IMR-90 (cell line): ENCODE data around the gene ZNF639. TPM values are rescaled to one million over a fixed set of nuclear protein-coding genes. Genes with fewer than 3 reads are reported as not detected.

Experiments used
- ATAC-seq: fragments of 200-7000 bp; cut with Tn5 transposase; 2 replicates; pipeline ENCODE4 v1.9.1; 2020; ENCODE audit warnings: low read depth, mild to moderate bottlenecking, moderate library complexity
- BruUV-seq: library from RNA; stranded (reverse); fragments of 400-500 nt; replicated peaks from 2 replicates; lab custom pipeline; 2021; lab: Mats Ljungman, UMichigan
- CTCF ChIA-PET: fragments of 300-600 bp; formaldehyde crosslinking; extraction: SDS; loops from one replicate; lab custom pipeline; 2021; ENCODE audit warnings: antibody characterized with exemption; lab: Yijun Ruan, JAX
- POLR2A ChIA-PET: fragments of 300-600 bp; sonication (Branson Sonifier 250); formaldehyde crosslinking; loops from one replicate; lab custom pipeline; 2022; ENCODE audit warnings: antibody characterized with exemption; ENCODE audit not compliant: unreplicated experiment; lab: Charles Lee
- DNase-seq: peaks from one replicate; pipeline ENCODE4 v3.0.0; 2013
- H2AFZ ChIP-seq: replicated peaks from 2 replicates; pipeline ENCODE3; 2013; ENCODE audit warnings: low read length, mild to moderate bottlenecking; ENCODE audit not compliant: poor library complexity
- H2AK5ac ChIP-seq: 2 replicates; pipeline ENCODE4 v1.6.1; 2013; ENCODE audit warnings: low read depth, low read length, inconsistent platforms
- H2AK9ac ChIP-seq: replicated peaks from 2 replicates; pipeline ENCODE3; 2013; ENCODE audit warnings: mild to moderate bottlenecking, low read depth, low read length, moderate library complexity; ENCODE audit not compliant: poor library complexity
- H2BK120ac ChIP-seq: 2 replicates; pipeline ENCODE4 v1.6.1; 2013; ENCODE audit warnings: low read depth, low read length, inconsistent platforms
- H2BK15ac ChIP-seq: 3 replicates; pipeline ENCODE4 v1.6.1; 2013; ENCODE audit warnings: low read depth, low read length, inconsistent platforms
- H2BK20ac ChIP-seq: 2 replicates; pipeline ENCODE4 v1.6.1; 2013; ENCODE audit warnings: low read depth, mild to moderate bottlenecking, inconsistent platforms, low read length, moderate library complexity
- H2BK5ac ChIP-seq: 2 replicates; pipeline ENCODE4 v1.6.1; 2013; ENCODE audit warnings: mild to moderate bottlenecking, low read depth, low read length, inconsistent platforms; ENCODE audit not compliant: poor library complexity, severe bottlenecking
- H3K14ac ChIP-seq: replicated peaks from 2 replicates; pipeline ENCODE4 v1.6.1; 2013; ENCODE audit warnings: low read depth, low read length, inconsistent platforms
- H3K18ac ChIP-seq: 2 replicates; pipeline ENCODE4 v1.6.1; 2013; ENCODE audit warnings: low read depth, low read length, control low read depth
- H3K23ac ChIP-seq: 2 replicates; pipeline ENCODE4 v1.6.1; 2013; ENCODE audit warnings: low read depth, low read length, inconsistent platforms
- H3K27ac ChIP-seq: 2 replicates; pipeline ENCODE4 v1.5.1; 2013; ENCODE audit warnings: mild to moderate bottlenecking, control low read depth, low read length; ENCODE audit not compliant: insufficient read depth
- H3K27me3 ChIP-seq: 2 replicates; pipeline ENCODE4 v1.6.1; 2013; ENCODE audit warnings: low read length; ENCODE audit not compliant: control insufficient read depth, insufficient read depth
- H3K36me3 ChIP-seq: 2 replicates; pipeline ENCODE4 v1.6.1; 2013; ENCODE audit warnings: low read length, mixed read lengths; ENCODE audit not compliant: control insufficient read depth, insufficient read depth
- H3K4ac ChIP-seq: 2 replicates; pipeline ENCODE4 v1.6.1; 2013; ENCODE audit warnings: low read depth, low read length, inconsistent platforms
- H3K4me1 ChIP-seq: 2 replicates; pipeline ENCODE4 v1.6.1; 2013; ENCODE audit warnings: low read length, mixed read lengths; ENCODE audit not compliant: control insufficient read depth, insufficient read depth
- H3K4me2 ChIP-seq: 2 replicates; pipeline ENCODE4 v1.6.1; 2013; ENCODE audit warnings: low read depth, mild to moderate bottlenecking, control low read depth, low read length, moderate library complexity
- H3K4me3 ChIP-seq: 2 replicates; pipeline ENCODE4 v1.5.1; 2013; ENCODE audit warnings: low read depth, mild to moderate bottlenecking, control low read depth, low read length, moderate library complexity; ENCODE audit not compliant: insufficient read depth
- H3K56ac ChIP-seq: 2 replicates; pipeline ENCODE4 v1.6.1; 2013; ENCODE audit warnings: low read length, inconsistent platforms; ENCODE audit not compliant: insufficient read depth; ENCODE audit errors: extremely low read depth
- H3K79me1 ChIP-seq, 2 experiments: 2 replicates each; pipeline ENCODE4 v1.6.1; 2013; ENCODE audit warnings: low read length in 2 of 2, inconsistent platforms in 1 of 2, low read depth in 1 of 2
- H3K9ac ChIP-seq: 2 replicates; pipeline ENCODE4 v1.6.1; 2013; ENCODE audit warnings: low read depth, low read length, control low read depth
- H3K9me1 ChIP-seq: 2 replicates; pipeline ENCODE4 v1.6.1; 2013; ENCODE audit warnings: low read length, inconsistent platforms; ENCODE audit not compliant: insufficient read depth
- H3K9me3 ChIP-seq: 2 replicates; pipeline ENCODE4 v1.6.1; 2013; ENCODE audit warnings: low read length; ENCODE audit not compliant: control insufficient read depth, insufficient read depth
- H4K20me1 ChIP-seq: 2 replicates; pipeline ENCODE4 v1.6.1; 2013; ENCODE audit warnings: low read length, inconsistent platforms; ENCODE audit not compliant: insufficient read depth
- H4K5ac ChIP-seq: 2 replicates; pipeline ENCODE4 v1.6.1; 2013; ENCODE audit warnings: mild to moderate bottlenecking, low read depth, low read length, control low read depth
- H4K8ac ChIP-seq, 2 experiments: 2 replicates each; pipeline ENCODE4 v1.6.1; 2013; ENCODE audit warnings: low read depth in 2 of 2, low read length in 2 of 2, control low read depth in 1 of 2, inconsistent platforms in 1 of 2
- H4K91ac ChIP-seq: 2 replicates; pipeline ENCODE4 v1.6.1; 2013; ENCODE audit warnings: low read depth, low read length, inconsistent platforms; ENCODE audit not compliant: insufficient read depth
- BHLHE40 ChIP-seq: fragments of 150-350 bp; IDR thresholded peaks from 2 replicates; pipeline ENCODE4 v1.6.1; 2016; ENCODE audit warnings: mild to moderate bottlenecking, low read depth, low read length
- CEBPB ChIP-seq: IDR thresholded peaks from 2 replicates; pipeline ENCODE4 v1.6.1; 2012; ENCODE audit warnings: low read depth, low read length, improper control_type of control experiment
- CHD1 ChIP-seq: IDR thresholded peaks from 2 replicates; pipeline ENCODE4 v1.6.1; 2012; ENCODE audit warnings: low read depth, low read length, improper control_type of control experiment
- FOS ChIP-seq: fragments of 150-350 bp; IDR thresholded peaks from 2 replicates; pipeline ENCODE4 v1.6.1; 2016; ENCODE audit warnings: low read depth, low read length
- MAZ ChIP-seq: IDR thresholded peaks from 2 replicates; pipeline ENCODE4 v1.6.1; 2012; ENCODE audit warnings: low read depth, mild to moderate bottlenecking, low read length, improper control_type of control experiment, moderate library complexity, borderline replicate concordance
- MXI1 ChIP-seq: IDR thresholded peaks from 2 replicates; pipeline ENCODE4 v1.6.1; 2012; ENCODE audit warnings: low read depth, mild to moderate bottlenecking, low read length, moderate library complexity, borderline replicate concordance
- NFE2L2 ChIP-seq: fragments of 150-350 bp; IDR thresholded peaks from 2 replicates; pipeline ENCODE4 v1.6.1; 2016; ENCODE audit warnings: low read depth, mild to moderate bottlenecking, low read length
- POLR2A ChIP-seq: IDR thresholded peaks from 2 replicates; pipeline ENCODE4 v1.6.1; 2012; ENCODE audit warnings: mild to moderate bottlenecking, low read depth, low read length
- RAD21 ChIP-seq: IDR thresholded peaks from 2 replicates; pipeline ENCODE4 v1.6.1; 2012; ENCODE audit warnings: low read length, improper control_type of control experiment
- RCOR1 ChIP-seq: IDR thresholded peaks from 2 replicates; pipeline ENCODE4 v1.6.1; 2012; ENCODE audit warnings: mild to moderate bottlenecking, low read length, improper control_type of control experiment; ENCODE audit not compliant: insufficient replicate concordance
- RFX5 ChIP-seq: IDR thresholded peaks from 2 replicates; pipeline ENCODE4 v1.8.0; 2012; ENCODE audit warnings: low read depth, mild to moderate bottlenecking, low read length, moderate library complexity
- SMC3 ChIP-seq: fragments of 150-350 bp; IDR thresholded peaks from 2 replicates; pipeline ENCODE4 v1.6.1; 2016; ENCODE audit warnings: low read depth, mild to moderate bottlenecking, antibody characterized with exemption, low read length, moderate library complexity
- WGBS, 2 experiments: methylation state at CpG; one replicate each; pipeline versions ENCODE4 v1.1.5 to v1.1.7; 2013; ENCODE audit warnings: missing lambda C conversion rate in 2 of 2; ENCODE audit not compliant: insufficient read length in 1 of 2; ENCODE audit errors: extremely low coverage in 2 of 2; 5-methylcytosine and 5-hydroxymethylcytosine counted together
- dilution Hi-C: fragments of 300-500 bp; cut with HindIII; formaldehyde crosslinking; loops from one replicate; pipeline ENCODE4 v1.14.3; 2018; ENCODE audit warnings: low sequenced_read_pairs; ENCODE audit not compliant: unreplicated experiment
- in situ Hi-C: fragments of 300-500 bp; cut with MboI; formaldehyde crosslinking; loops from 3 replicates; pipeline ENCODE4 v1.14.3; 2019; ENCODE audit warnings: low sequenced_read_pairs, inconsistent platforms, mixed read lengths
- intact Hi-C: fragments of 100-400 bp; cut with micrococcal nuclease; formaldehyde crosslinking; loops from 2 replicates; pipeline ENCODE4 v1.10.0; 2022
- polyA plus RNA-seq, 3 experiments: library from polyadenylated mRNA; depleted of rRNA; stranded (reverse); fragments of >200 nt; gene quantifications; 2 replicates each; pipeline ENCODE4 v1.2.3, GENCODE V29; 2012; ENCODE audit warnings: low replicate concordance in 1 of 3
- total RNA-seq: library from RNA; depleted of rRNA; stranded (reverse); fragments of >200 nt; gene quantifications from 2 replicates; pipeline ENCODE4 v1.2.3, GENCODE V29; 2012
- TF ChIP-seq, protein P1 (sequence below): conservative IDR thresholded peaks from 2 replicates; pipeline ENCODE4 v1.5.1; 2012; ENCODE audit warnings: mild to moderate bottlenecking, low read depth, low read length, improper control_type of control experiment
- TF ChIP-seq, protein P2 (sequence below): fragments of 150-350 bp; IDR thresholded peaks from 2 replicates; pipeline ENCODE4 v1.6.1; 2017; ENCODE audit warnings: mild to moderate bottlenecking, antibody characterized with exemption, low read length, low read depth
- TF ChIP-seq, protein P3 (sequence below): fragments of 150-350 bp; IDR thresholded peaks from 2 replicates; pipeline ENCODE4 v1.6.1; 2016; ENCODE audit warnings: low read depth, mild to moderate bottlenecking, low read length, moderate library complexity, borderline replicate concordance

ZNF639 gene
- total and polyA plus RNA-seq, 2 of the 4 experiments (the other 2 are of a cell fraction), result 15.9 to 50.5 TPM

DNA sequence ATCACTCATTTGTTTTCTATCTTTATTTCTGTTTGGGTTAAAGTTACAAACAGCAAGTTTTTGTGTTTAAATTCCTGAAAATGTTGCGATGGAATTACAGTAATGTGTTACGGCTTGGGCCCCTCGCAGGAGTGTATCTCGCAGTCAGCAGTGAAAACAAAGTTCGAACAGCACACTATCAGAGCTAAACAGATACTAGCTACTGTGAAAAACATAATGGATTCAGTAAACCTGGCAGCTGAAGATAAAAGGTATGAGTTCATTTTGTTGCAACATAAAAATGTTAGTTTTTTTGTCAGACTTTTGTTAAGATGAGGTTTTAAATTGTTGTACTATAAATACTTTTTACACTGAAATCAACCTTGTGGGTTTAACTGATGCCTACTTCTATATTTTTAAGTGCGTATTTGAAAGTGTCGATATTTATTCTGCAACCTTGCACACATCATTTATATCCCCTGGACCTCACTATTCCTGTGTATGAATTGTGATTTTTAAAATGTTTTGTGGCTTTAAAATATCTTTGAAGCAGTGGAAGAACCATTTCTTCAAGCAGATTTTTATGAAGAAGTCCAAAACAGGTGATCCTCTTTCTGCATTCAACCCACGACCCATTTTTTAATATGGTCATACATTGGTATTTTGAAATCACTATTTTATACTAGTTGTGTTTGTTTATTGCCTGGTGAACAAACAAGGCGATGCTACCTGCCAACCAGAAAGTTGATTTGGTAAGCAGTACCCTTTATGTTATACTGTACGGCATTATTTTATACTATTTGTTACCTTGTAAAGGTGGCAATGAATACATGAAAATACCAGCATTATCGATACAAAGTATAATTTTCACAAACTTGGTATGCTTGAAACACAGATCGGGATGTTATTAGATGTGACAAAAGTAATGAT is 52.5 kb downstream of the ZNF639 start:
- no peak overlapping the region for H3K56ac ChIP-seq
- no peaks in the 10 kb centered on the region for H3K9me1 ChIP-seq
- H3K79me1 ChIP-seq, result no peaks in the 10 kb centered on the region
- H2AFZ ChIP-seq, result no peak overlapping the region
- H2BK5ac ChIP-seq, result no peak overlapping the region
- H4K91ac ChIP-seq, result no peak overlapping the region
- H3K18ac ChIP-seq, result no peak overlapping the region
- H2BK120ac ChIP-seq, result no peak overlapping the region
- intact Hi-C loops, result no loop called here
- H4K20me1 ChIP-seq, result no peaks in the 10 kb centered on the region
- H3K4me2 ChIP-seq, result no peak overlapping the region
- no peak overlapping the region for H3K4me3 ChIP-seq
- no CpG with 5 or more reads among the region's 12 CpGs for WGBS, 2 experiments
- dilution Hi-C loops, result no loop called here
- no peak overlapping the region for H3K4ac ChIP-seq
- peaks cover 13% of the 10 kb centered on the region for H3K36me3 ChIP-seq
- no peak overlapping the region for H3K9ac ChIP-seq
- H4K8ac ChIP-seq, result no peak overlapping the region
- H3K27ac ChIP-seq, result no peak overlapping the region
- H2AK9ac ChIP-seq, result no peak overlapping the region
- no peak overlapping the region for H3K14ac ChIP-seq
- H2BK15ac ChIP-seq, result no peak overlapping the region
- no TSS peak for BruUV-seq
- H3K4me1 ChIP-seq, result no peaks in the 10 kb centered on the region
- CTCF ChIA-PET, result interaction anchor here (0.6 kb wide), 1 partner anchor 134 kb away, joined by 3 read pairs; no protein-coding TSS in a partner anchor
- no peaks in the 10 kb centered on the region for H3K27me3 ChIP-seq
- no peak for ATAC-seq
- POLR2A ChIA-PET, result no interaction called here
- H2AK5ac ChIP-seq, result no peak overlapping the region
- no peak overlapping the region for H4K5ac ChIP-seq
- no peak overlapping the region for H3K23ac ChIP-seq
- no peaks in the 10 kb centered on the region for H3K9me3 ChIP-seq
- DNase-seq, result no peak
- H2BK20ac ChIP-seq, result no peak overlapping the region
- in situ Hi-C loops, result no loop called here
- TF ChIP-seq MAZ (no peak), RCOR1 (no peak), RAD21 (no peak), CEBPB (no peak), POLR2A (no peak), SMC3 (no peak), MXI1 (no peak), BHLHE40 (no peak), CHD1 (no peak), FOS (no peak), NFE2L2 (no peak), RFX5 (no peak)
- TF ChIP-seq, protein P1, sequence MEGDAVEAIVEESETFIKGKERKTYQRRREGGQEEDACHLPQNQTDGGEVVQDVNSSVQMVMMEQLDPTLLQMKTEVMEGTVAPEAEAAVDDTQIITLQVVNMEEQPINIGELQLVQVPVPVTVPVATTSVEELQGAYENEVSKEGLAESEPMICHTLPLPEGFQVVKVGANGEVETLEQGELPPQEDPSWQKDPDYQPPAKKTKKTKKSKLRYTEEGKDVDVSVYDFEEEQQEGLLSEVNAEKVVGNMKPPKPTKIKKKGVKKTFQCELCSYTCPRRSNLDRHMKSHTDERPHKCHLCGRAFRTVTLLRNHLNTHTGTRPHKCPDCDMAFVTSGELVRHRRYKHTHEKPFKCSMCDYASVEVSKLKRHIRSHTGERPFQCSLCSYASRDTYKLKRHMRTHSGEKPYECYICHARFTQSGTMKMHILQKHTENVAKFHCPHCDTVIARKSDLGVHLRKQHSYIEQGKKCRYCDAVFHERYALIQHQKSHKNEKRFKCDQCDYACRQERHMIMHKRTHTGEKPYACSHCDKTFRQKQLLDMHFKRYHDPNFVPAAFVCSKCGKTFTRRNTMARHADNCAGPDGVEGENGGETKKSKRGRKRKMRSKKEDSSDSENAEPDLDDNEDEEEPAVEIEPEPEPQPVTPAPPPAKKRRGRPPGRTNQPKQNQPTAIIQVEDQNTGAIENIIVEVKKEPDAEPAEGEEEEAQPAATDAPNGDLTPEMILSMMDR, result no peak
- TF ChIP-seq, protein P2, sequence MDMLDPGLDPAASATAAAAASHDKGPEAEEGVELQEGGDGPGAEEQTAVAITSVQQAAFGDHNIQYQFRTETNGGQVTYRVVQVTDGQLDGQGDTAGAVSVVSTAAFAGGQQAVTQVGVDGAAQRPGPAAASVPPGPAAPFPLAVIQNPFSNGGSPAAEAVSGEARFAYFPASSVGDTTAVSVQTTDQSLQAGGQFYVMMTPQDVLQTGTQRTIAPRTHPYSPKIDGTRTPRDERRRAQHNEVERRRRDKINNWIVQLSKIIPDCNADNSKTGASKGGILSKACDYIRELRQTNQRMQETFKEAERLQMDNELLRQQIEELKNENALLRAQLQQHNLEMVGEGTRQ, result no peak
- TF ChIP-seq, protein P3, sequence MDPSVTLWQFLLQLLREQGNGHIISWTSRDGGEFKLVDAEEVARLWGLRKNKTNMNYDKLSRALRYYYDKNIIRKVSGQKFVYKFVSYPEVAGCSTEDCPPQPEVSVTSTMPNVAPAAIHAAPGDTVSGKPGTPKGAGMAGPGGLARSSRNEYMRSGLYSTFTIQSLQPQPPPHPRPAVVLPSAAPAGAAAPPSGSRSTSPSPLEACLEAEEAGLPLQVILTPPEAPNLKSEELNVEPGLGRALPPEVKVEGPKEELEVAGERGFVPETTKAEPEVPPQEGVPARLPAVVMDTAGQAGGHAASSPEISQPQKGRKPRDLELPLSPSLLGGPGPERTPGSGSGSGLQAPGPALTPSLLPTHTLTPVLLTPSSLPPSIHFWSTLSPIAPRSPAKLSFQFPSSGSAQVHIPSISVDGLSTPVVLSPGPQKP, result no peak
